Left lung (tissue), 10 donors: ENCODE data around the gene LRFN2. TPM values are rescaled to one million over a fixed set of nuclear protein-coding genes. Genes with fewer than 3 reads are reported as not detected.

Source experiments
- ATAC-seq: fragments of 200-7000 bp; cut with Tn5 transposase; one replicate; pipeline ENCODE4 v1.9.1; 2020; ENCODE audit warnings: moderate library complexity
- DNase-seq, 4 donors: peaks; one replicate each; pipeline ENCODE4 v3.0.0-alpha.2; 2013 to 2020
- H3K27ac ChIP-seq, 2 donors: fragments of 200-600 bp; sonication (generic) in 1 of 2; one replicate each; pipeline versions ENCODE4 v1.5.0 to v1.8.0; 2020 to 2021
- H3K27me3 ChIP-seq, 2 donors: fragments of 200-600 bp; sonication (generic) in 1 of 2; one replicate each; pipeline versions ENCODE4 v1.5.0 to v1.8.0; 2020 to 2021
- H3K36me3 ChIP-seq, 2 donors: fragments of 200-600 bp; sonication (generic) in 1 of 2; one replicate each; pipeline versions ENCODE4 v1.5.0 to v1.8.0; 2020 to 2021
- H3K4me1 ChIP-seq, 2 donors: fragments of 200-600 bp; one replicate each; pipeline ENCODE4 v1.8.0; 2021
- H3K4me3 ChIP-seq, 2 donors: fragments of 200-600 bp; sonication (generic) in 1 of 2; one replicate each; pipeline versions ENCODE4 v1.5.0 to v1.8.0; 2020 to 2021; ENCODE audit warnings: mild to moderate bottlenecking in 1 of 2
- H3K9me3 ChIP-seq, 2 donors: fragments of 200-600 bp; sonication (generic) in 1 of 2; one replicate each; pipeline versions ENCODE4 v1.5.0 to v1.8.0; 2020 to 2021
- CTCF ChIP-seq, 2 donors: fragments of 200-600 bp; sonication (generic) in 1 of 2; IDR thresholded peaks; one replicate each; pipeline versions ENCODE4 v1.5.0 to v1.8.0; 2021; ENCODE audit warnings: antibody characterized with exemption in 2 of 2
- intact Hi-C, 2 donors: fragments of 100-400 bp; cut with DNase I; formaldehyde crosslinking; loops; one replicate each; pipeline versions ENCODE4 v1.11.2 to v1.14.2; 2022
- polyA plus RNA-seq, 6 donors: library from polyadenylated mRNA; unstranded; fragments of 120-200 nt; gene quantifications; one replicate each; pipeline ENCODE4 v1.2.1, GENCODE V29; 2013; ENCODE audit not compliant: insufficient read length in 6 of 6
- total RNA-seq, 2 donors: library from RNA; stranded (reverse); fragmentation: NEBNext Ultra II Directional; extraction: Animal tissue kit (Norgen Biotek cat#: 25700); gene quantifications; one replicate each; pipeline ENCODE4 v1.2.1, GENCODE V29; 2021
- donor health status: DM: no; HTN: yes; CAD: no.
- donor health status: DM: no; HTN: no; CAD: no.

The LRFN2 gene
- total and polyA plus RNA-seq, 8 donors, result 0.05 to 0.18 (median 0.11) TPM; not detected in 2

- TF ChIP-seq CTCF (IDR thresholded peaks at IDR 0.05), result no peak
- no peaks in the 10 kb centered on the region for H3K36me3 ChIP-seq
- ATAC-seq (no peak), DNase-seq (no peak)
- no peak overlapping the region for H3K4me3 ChIP-seq
- intact Hi-C loops, result no loop called here
- H3K27ac ChIP-seq, result no peak overlapping the region
- no peaks in the 10 kb centered on the region for H3K4me1 ChIP-seq
- H3K27me3 ChIP-seq, result peaks cover 0 to 12% of the 10 kb centered on the region in 2 donors
- H3K9me3 ChIP-seq, result no peaks in the 10 kb centered on the region
Observed at GRCh38 chr6:40532349-40533000, 54.7 kb downstream of the LRFN2 start.

GRCh38 chr6:40529919-40530318, 57.2 kb downstream of the LRFN2 start:
- no peak overlapping the region for H3K4me3 ChIP-seq
- no peak overlapping the region for H3K27ac ChIP-seq
- no peaks in the 10 kb centered on the region for H3K4me1 ChIP-seq
- intact Hi-C loops, result no loop called here
- no peak for TF ChIP-seq CTCF (IDR thresholded peaks at IDR 0.05)
- ATAC-seq (no peak), DNase-seq (no peak)
- peaks cover 0 to 6% of the 10 kb centered on the region in 2 donors for H3K27me3 ChIP-seq
- H3K9me3 ChIP-seq, result no peaks in the 10 kb centered on the region
- H3K36me3 ChIP-seq, result no peaks in the 10 kb centered on the region

- no peaks in the 10 kb centered on the region for H3K36me3 ChIP-seq
- intact Hi-C loops, result no loop called here
- no peak for ATAC-seq
Observed at GRCh38 chr6:40529040-40529439, 58.1 kb downstream of the LRFN2 start.

GRCh38 chr6:40528051-40528450, 59.1 kb downstream of the LRFN2 start:
- intact Hi-C loops, result no loop called here
- no peak for TF ChIP-seq CTCF (IDR thresholded peaks at IDR 0.05)
- DNase-seq (no peak), ATAC-seq (no peak)
- Histone ChIP-seq H3K4me1 (no peaks in the 10 kb centered on the region), H3K27me3 (no peaks in the 10 kb centered on the region), H3K4me3 (no peak overlapping the region), H3K36me3 (no peaks in the 10 kb centered on the region), H3K9me3 (no peaks in the 10 kb centered on the region), H3K27ac (no peak overlapping the region)

More at GRCh38 chr6:40529040-40529439, 58.1 kb downstream of the LRFN2 start:
- no peak for TF ChIP-seq CTCF (IDR thresholded peaks at IDR 0.05)
- Histone ChIP-seq H3K4me1 (no peaks in the 10 kb centered on the region), H3K9me3 (no peaks in the 10 kb centered on the region), H3K27ac (no peak overlapping the region), H3K27me3 (peaks cover 0 to 5% of the 10 kb centered on the region in 2 donors), H3K4me3 (no peak overlapping the region)
- DNase-seq, result no peak

- peaks cover 0 to 2% of the 10 kb centered on the region in 2 donors for H3K27me3 ChIP-seq
- DNase-seq (no peak), ATAC-seq (no peak)
- H3K27ac ChIP-seq, result no peak overlapping the region
- no peaks in the 10 kb centered on the region for H3K9me3 ChIP-seq
- no peak for TF ChIP-seq CTCF (IDR thresholded peaks at IDR 0.05)
- no peaks in the 10 kb centered on the region for H3K4me1 ChIP-seq
- H3K4me3 ChIP-seq, result no peak overlapping the region
- H3K36me3 ChIP-seq, result no peaks in the 10 kb centered on the region
- intact Hi-C loops, result no loop called here
Observed at GRCh38 chr6:40526036-40526435, 61.1 kb downstream of the LRFN2 start.
